Erythroblast (primary cell): ENCODE data around the gene ATG101.

Experiments used
- GATA1 ChIP-seq: IDR thresholded peaks from 2 replicates; pipeline ENCODE4 v1.6.1; 2011; ENCODE audit warnings: low read depth, mild to moderate bottlenecking, control low read depth, low read length, moderate library complexity
- POLR2A ChIP-seq: IDR thresholded peaks from 2 replicates; pipeline ENCODE4 v1.6.1; 2011; ENCODE audit warnings: mild to moderate bottlenecking, low read length

DNA sequence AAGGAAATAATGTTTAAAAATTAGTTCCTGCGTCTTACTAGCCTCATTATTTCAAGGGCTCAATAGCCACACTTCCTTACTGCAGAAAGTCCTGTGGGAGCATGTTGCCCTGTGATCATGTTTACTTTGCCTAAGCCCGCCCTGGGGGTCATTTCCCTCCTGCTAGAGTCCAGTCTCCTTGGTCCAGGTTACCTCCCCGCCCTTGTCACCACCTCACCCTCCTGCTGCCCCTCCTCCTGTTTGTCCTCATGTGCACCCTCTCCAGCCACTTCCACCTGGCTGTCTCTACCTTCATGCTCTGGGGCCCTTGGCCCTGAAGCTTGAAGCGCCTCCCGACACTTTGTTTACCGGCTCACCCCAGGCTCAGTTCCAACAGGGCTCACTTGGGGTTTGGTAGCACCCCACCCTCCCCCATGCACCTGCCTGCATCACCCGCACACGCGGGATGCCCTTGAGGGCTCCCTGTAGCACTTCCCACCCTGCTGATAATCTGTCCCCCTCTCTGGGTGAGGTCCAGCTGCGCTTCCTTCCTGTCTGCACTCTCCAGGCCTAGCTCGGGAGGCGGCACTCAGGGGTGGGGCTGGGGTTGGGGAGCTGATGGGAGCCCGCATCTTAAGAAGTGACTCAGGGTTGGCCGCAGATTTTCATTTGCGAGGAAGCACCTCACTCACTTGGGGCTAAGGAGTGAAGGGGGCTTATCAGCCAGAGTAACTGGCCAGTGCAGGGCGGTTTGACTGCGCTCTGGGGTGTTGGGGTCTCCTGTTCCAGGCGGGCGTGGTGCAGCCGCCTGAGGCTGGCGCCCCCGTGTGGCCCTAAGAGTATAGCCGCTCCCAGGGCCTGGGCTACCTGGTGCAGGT, 49.8 kb downstream of the ATG101 start:
- TF ChIP-seq POLR2A (no peak), GATA1 (no peak)
